DOHH2 (cell line): ENCODE measurements around the gene CD248.

Experiments used
- H3F3A ChIP-seq: fragments of 200-600 bp; sonication (generic), shearing (Covaris generic); 2 replicates; pipeline ENCODE4 v1.6.0; 2016; ENCODE audit warnings: antibody characterized with exemption, mild to moderate bottlenecking; ENCODE audit not compliant: control insufficient read depth, insufficient read depth
- H3K27ac ChIP-seq: fragments of 200-600 bp; sonication (generic); 2 replicates; pipeline ENCODE4 v1.5.1; 2014; ENCODE audit warnings: low read depth, mild to moderate bottlenecking, low read length, moderate library complexity
- H3K27me3 ChIP-seq: fragments of 200-600 bp; sonication (generic); 2 replicates; pipeline ENCODE4 v1.6.1; 2014; ENCODE audit warnings: mild to moderate bottlenecking, low read length, mixed read lengths; ENCODE audit not compliant: control insufficient read depth
- H3K36me3 ChIP-seq: fragments of 200-600 bp; sonication (generic); 2 replicates; pipeline ENCODE4 v1.6.1; 2014; ENCODE audit warnings: mild to moderate bottlenecking, low read length, moderate library complexity, mixed read lengths; ENCODE audit not compliant: control insufficient read depth
- H3K4me1 ChIP-seq: fragments of 200-600 bp; sonication (generic); 2 replicates; pipeline ENCODE4 v1.6.1; 2014; ENCODE audit warnings: mild to moderate bottlenecking, low read length, mixed read lengths; ENCODE audit not compliant: control insufficient read depth
- H3K4me2 ChIP-seq: fragments of 200-600 bp; sonication (generic); 2 replicates; pipeline ENCODE4 v1.6.0; 2014; ENCODE audit warnings: mild to moderate bottlenecking, low read length, moderate library complexity
- H3K4me3 ChIP-seq: fragments of 200-600 bp; sonication (generic); 2 replicates; pipeline ENCODE4 v1.5.1; 2014; ENCODE audit warnings: mild to moderate bottlenecking, low read length, mixed read lengths
- H3K79me2 ChIP-seq: fragments of 200-600 bp; sonication (generic); 2 replicates; pipeline ENCODE4 v1.6.1; 2014; ENCODE audit warnings: mild to moderate bottlenecking, low read length, mixed read lengths; ENCODE audit not compliant: control insufficient read depth
- H3K9me2 ChIP-seq: fragments of 200-600 bp; sonication (generic); replicated peaks from 2 replicates; pipeline ENCODE4 v1.6.1; 2014; ENCODE audit warnings: mild to moderate bottlenecking, low read length, mixed read lengths; ENCODE audit not compliant: control insufficient read depth
- H3K9me3 ChIP-seq: fragments of 200-600 bp; sonication (generic); 2 replicates; pipeline ENCODE4 v1.6.1; 2014; ENCODE audit warnings: antibody characterized with exemption, low read length, mixed read lengths; ENCODE audit not compliant: control insufficient read depth, insufficient read depth
- H4K20me1 ChIP-seq: fragments of 200-600 bp; sonication (generic); 2 replicates; pipeline ENCODE4 v1.6.0; 2014; ENCODE audit warnings: low read depth, mild to moderate bottlenecking, antibody characterized with exemption, low read length, moderate library complexity; ENCODE audit not compliant: control insufficient read depth, insufficient read depth
- EZH2phosphoT487 ChIP-seq: fragments of 200-600 bp; sonication (generic); IDR thresholded peaks from 2 replicates; pipeline ENCODE4 v1.6.1; 2017; ENCODE audit warnings: borderline replicate concordance, mild to moderate bottlenecking, antibody characterized with exemption, low read length, moderate library complexity, mixed read lengths
- TF ChIP-seq, protein P1 (sequence below): fragments of 200-600 bp; sonication (generic); IDR thresholded peaks from one replicate; pipeline ENCODE4 v1.5.1; 2014; ENCODE audit warnings: antibody characterized with exemption, mild to moderate bottlenecking, low read depth, low read length; ENCODE audit not compliant: poor library complexity, severe bottlenecking

Gene CD248

DNA sequence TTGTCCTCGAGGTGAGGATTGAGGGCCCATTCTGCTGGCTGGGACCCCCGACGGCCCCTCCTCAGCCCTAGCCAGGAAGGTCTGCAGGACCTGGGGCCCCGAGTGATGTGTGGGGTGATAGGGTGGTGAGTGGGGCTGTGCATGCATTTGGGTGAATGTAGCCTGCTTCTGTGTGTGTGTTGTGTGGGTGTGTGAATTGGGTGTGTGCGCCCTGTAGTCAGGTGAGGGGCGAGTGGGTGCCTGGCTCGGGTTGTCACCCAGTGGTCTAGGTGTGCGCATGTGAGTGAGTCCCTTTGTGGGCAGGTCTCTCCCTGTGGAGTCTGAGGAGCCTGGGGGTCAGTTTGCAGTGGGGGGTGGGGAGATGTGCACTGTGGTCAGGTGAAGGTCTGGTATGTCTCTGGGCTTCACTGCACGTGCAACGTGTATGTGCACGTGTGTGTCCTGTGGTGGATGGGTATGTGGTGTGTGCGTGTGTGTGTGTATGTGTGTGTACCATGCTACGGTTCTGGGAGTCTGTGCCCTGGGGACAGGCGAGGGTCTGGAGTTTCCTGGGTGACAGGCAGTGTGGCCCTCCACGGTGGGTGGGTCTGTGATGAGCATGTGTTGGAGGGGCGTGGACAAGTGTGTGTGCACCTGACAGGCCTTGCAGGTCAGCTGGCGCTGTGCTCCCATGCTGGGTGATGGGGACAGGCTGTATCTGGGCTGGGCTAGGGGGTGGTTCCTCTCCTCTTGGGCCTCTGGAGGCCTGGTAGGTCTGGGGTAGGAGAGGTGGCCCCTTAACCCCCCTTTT lies 24.1 kb downstream of the CD248 start:
- Histone ChIP-seq H4K20me1 (no peaks in the 10 kb centered on the region), H3K4me3 (no peak overlapping the region), H3K9me2 (no peaks in the 10 kb centered on the region), H3K27ac (no peak overlapping the region), H3K4me1 (peaks cover 16% of the 10 kb centered on the region), H3K4me2 (no peak overlapping the region), H3K79me2 (peaks cover 11% of the 10 kb centered on the region), H3K27me3 (peaks cover 16% of the 10 kb centered on the region), H3K9me3 (no peaks in the 10 kb centered on the region), H3K36me3 (peaks cover 4% of the 10 kb centered on the region; the same call in 1 of the 2 replicates), H3F3A (no peaks in the 10 kb centered on the region)
- TF ChIP-seq, protein P1, sequence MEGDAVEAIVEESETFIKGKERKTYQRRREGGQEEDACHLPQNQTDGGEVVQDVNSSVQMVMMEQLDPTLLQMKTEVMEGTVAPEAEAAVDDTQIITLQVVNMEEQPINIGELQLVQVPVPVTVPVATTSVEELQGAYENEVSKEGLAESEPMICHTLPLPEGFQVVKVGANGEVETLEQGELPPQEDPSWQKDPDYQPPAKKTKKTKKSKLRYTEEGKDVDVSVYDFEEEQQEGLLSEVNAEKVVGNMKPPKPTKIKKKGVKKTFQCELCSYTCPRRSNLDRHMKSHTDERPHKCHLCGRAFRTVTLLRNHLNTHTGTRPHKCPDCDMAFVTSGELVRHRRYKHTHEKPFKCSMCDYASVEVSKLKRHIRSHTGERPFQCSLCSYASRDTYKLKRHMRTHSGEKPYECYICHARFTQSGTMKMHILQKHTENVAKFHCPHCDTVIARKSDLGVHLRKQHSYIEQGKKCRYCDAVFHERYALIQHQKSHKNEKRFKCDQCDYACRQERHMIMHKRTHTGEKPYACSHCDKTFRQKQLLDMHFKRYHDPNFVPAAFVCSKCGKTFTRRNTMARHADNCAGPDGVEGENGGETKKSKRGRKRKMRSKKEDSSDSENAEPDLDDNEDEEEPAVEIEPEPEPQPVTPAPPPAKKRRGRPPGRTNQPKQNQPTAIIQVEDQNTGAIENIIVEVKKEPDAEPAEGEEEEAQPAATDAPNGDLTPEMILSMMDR = no peak
- TF ChIP-seq EZH2phosphoT487 = no peak

DNA sequence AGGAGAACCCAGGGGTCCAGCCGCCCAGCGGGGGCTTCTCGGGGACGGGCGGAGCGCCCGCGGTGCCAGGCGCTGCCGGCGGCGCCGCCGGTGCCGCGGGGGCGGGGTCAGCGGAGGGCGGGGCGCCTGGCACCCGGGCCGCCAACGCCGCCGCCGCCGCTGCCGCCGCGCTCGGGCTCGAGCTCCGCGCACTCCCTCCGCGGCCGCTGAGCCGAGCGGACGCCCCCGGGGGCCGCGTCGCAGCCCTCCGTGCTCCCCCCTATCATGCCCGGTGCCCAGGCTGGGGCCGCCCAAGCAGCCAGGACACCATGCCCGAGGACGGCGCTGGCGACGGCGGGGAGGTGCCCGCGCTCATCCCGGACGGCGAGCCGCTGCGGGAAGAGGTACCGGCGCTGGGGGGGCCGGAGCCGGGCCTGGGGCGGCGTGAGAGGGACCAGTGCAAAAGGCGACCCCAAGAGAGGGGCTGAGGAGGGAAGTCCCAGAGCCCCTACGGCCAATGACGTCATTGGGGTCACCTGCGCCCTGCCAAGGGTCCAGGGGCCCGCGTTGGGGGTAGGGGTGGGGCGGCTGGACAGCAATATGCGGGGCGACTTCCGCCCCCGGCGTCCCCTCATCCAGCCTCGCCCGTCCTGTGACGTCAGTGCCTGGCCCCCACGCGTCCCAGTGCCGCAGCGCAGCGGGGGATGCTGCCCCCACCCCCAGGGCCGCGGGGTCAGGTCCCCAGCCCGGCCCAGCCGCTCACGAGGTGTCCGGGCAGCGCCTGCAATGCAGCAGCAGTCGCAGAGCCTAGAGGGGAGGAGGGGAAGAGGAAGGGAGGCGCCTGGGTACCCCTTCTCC lies 24.9 kb downstream of the CD248 start, which contains the start of gene TMEM151A:
Gene TMEM151A (plus strand): TSS at position 189 of the 837 bp plus-strand sequence. CDS start 120 bp downstream, at position 309.
- TF ChIP-seq EZH2phosphoT487 = no peak
- TF ChIP-seq, protein P1 = no peak
- Histone ChIP-seq H3K4me2 (no peak within 1 kb of the TSS), H3K9me3 (no peaks in the 10 kb centered on the region), H3K4me3 (no peak within 1 kb of the TSS), H3K9me2 (no peaks in the 10 kb centered on the region), H3K27ac (no peak within 1 kb of the TSS), H3K27me3 (peaks cover 13% of the 10 kb centered on the region), H4K20me1 (no peaks in the 10 kb centered on the region), H3K79me2 (peaks cover 14% of the 10 kb centered on the region), H3K4me1 (peaks cover 19% of the 10 kb centered on the region), H3F3A (no peaks in the 10 kb centered on the region), H3K36me3 (peaks cover 4% of the 10 kb centered on the region)

DNA sequence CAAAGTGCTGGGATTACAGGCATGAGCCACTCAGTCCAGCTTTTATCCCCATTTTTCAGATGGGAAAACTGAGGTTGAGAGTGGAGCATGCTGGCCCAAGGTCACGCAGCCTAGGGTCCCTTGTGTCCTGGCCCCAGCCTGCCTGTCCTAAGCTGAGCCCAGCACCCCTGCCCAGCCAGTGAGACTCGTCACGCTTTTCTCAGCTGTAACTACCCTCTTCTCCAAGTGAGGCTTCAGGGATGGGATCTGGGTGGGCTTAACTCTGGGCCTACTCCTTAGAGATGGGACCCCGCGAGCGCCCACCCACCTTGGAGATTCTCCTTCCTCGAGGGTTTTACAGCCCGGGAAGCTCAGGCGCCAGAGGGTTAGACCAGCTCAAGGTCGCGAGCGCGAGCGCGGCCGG lies 25.5 kb downstream of the CD248 start:
- peaks cover 12% of the 10 kb centered on the region for H3K27me3 ChIP-seq
- no peak overlapping the region for H3K4me3 ChIP-seq

More for the DNA sequence above, 25.5 kb downstream of the CD248 start:
- peaks cover 19% of the 10 kb centered on the region for H3K4me1 ChIP-seq
- no peaks in the 10 kb centered on the region for H3F3A ChIP-seq
- no peak overlapping the region for H3K4me2 ChIP-seq
- no peaks in the 10 kb centered on the region for H3K9me3 ChIP-seq
- peaks cover 14% of the 10 kb centered on the region for H3K79me2 ChIP-seq
- H3K9me2 ChIP-seq = no peaks in the 10 kb centered on the region
- H4K20me1 ChIP-seq = no peaks in the 10 kb centered on the region
- peaks cover 4% of the 10 kb centered on the region for H3K36me3 ChIP-seq
- TF ChIP-seq EZH2phosphoT487 = no peak
- TF ChIP-seq, protein P1 = no peak
- H3K27ac ChIP-seq = no peak overlapping the region
